Erythroblast (primary cell): Measurements from ENCODE around the gene CCDC30.

Experiments
- GATA1 ChIP-seq: IDR thresholded peaks from 2 replicates; pipeline ENCODE4 v1.6.1; 2011; ENCODE audit warnings: low read depth, mild to moderate bottlenecking, control low read depth, low read length, moderate library complexity
- POLR2A ChIP-seq: IDR thresholded peaks from 2 replicates; pipeline ENCODE4 v1.6.1; 2011; ENCODE audit warnings: mild to moderate bottlenecking, low read length

GRCh38 chr1:42432714-42433113 is 30.4 kb upstream of the CCDC30 start:
- TF ChIP-seq POLR2A: no peak
- no peak for TF ChIP-seq GATA1
